Hematopoietic multipotent progenitor cell (in vitro differentiated cells): ENCODE measurements around the gene YIF1B. TPM values are rescaled to one million over a fixed set of nuclear protein-coding genes. Genes with fewer than 3 reads are reported as not detected.

Experiments used
- small RNA-seq: library from RNA; depleted of rRNA; stranded (forward); fragments of <200 nt; gene quantifications from one replicate; pipeline ENCODE3, GENCODE V24; 2012
- total RNA-seq: library from RNA; depleted of rRNA; stranded (reverse); fragments of >200 nt; gene quantifications from one replicate; pipeline ENCODE4 v1.2.3, GENCODE V29; 2012

Gene YIF1B
- total RNA-seq, 1 donor, result 100 TPM

Small RNAs within 50 kb of the gene (small RNA-seq; reads per million reads assigned to genes)
- not detected for gene RF00019

Other genes with a start within 250 kb of the YIF1B start
- 6.5 TPM for gene DPF1, start 91.7 kb downstream of the YIF1B start, total RNA-seq
- gene PPP1R14A, start 59.6 kb downstream of the YIF1B start, total RNA-seq, result 1.6 TPM
- 249 TPM for gene SPINT2, start 51.4 kb downstream of the YIF1B start, total RNA-seq
- gene C19orf33, start 11.7 kb downstream of the YIF1B start, total RNA-seq, result 1.9 TPM
- gene KCNK6, start 3.9 kb upstream of the YIF1B start, total RNA-seq, result 2.4 TPM
- gene CATSPERG, start 19.9 kb upstream of the YIF1B start, total RNA-seq, result 9.2 TPM
- gene PSMD8, start 58.6 kb upstream of the YIF1B start, total RNA-seq, result 254 TPM
- gene GGN, start 72.1 kb upstream of the YIF1B start, total RNA-seq, result under 0.01 TPM
- under 0.01 TPM for gene SPRED3, start 72.8 kb upstream of the YIF1B start, total RNA-seq
- 9.4 TPM for gene FAM98C, start 87.1 kb upstream of the YIF1B start, total RNA-seq
- gene RASGRP4, start 110.3 kb upstream of the YIF1B start, total RNA-seq, result 23.4 TPM
- 2.7 TPM for gene RYR1, start 117.7 kb upstream of the YIF1B start, total RNA-seq